CD4-positive, alpha-beta memory T cell (primary cell): ENCODE measurements around the gene FSTL4. TPM values are rescaled to one million over a fixed set of nuclear protein-coding genes. Genes with fewer than 3 reads are reported as not detected.

Experiments used
- CTCF ChIA-PET: fragments of 350-600 bp; sonication (Branson Sonifier 250); formaldehyde crosslinking; loops from one replicate; lab custom pipeline; 2021; ENCODE audit warnings: inconsistent platforms; ENCODE audit not compliant: partially characterized antibody; lab: Charles Lee
- POLR2A ChIA-PET: fragments of 350-600 bp; sonication (Branson Sonifier 250); formaldehyde crosslinking; loops from one replicate; lab custom pipeline; 2021; ENCODE audit not compliant: partially characterized antibody; lab: Charles Lee
- DNase-seq, 5 donors: peaks; one replicate each; pipeline versions ENCODE4 v3.0.0 to v3.0.0-alpha.2; 2020 to 2022; ENCODE audit warnings: mixed read lengths in 1 of 5
- H3K27ac ChIP-seq: one replicate; pipeline ENCODE4 v1.7.0; 2013; ENCODE audit warnings: low read depth, low read length
- H3K27me3 ChIP-seq: 2 replicates; pipeline ENCODE4 v1.7.0; 2013; ENCODE audit warnings: mild to moderate bottlenecking, low read length, moderate library complexity; ENCODE audit not compliant: insufficient read depth
- H3K36me3 ChIP-seq: 2 replicates; pipeline ENCODE4 v1.7.0; 2013; ENCODE audit warnings: mild to moderate bottlenecking, low read length, moderate library complexity; ENCODE audit not compliant: insufficient read depth
- H3K4me1 ChIP-seq: 2 replicates; pipeline ENCODE4 v1.7.0; 2013; ENCODE audit warnings: mild to moderate bottlenecking, low read length, moderate library complexity; ENCODE audit not compliant: insufficient read depth
- H3K4me3 ChIP-seq, 2 donors: one replicate each; pipeline ENCODE4 v1.7.0; 2013; ENCODE audit warnings: low read length in 2 of 2, mild to moderate bottlenecking in 1 of 2
- H3K9me3 ChIP-seq, 2 donors: one replicate each; pipeline ENCODE4 v1.7.0; 2013; ENCODE audit warnings: low read length in 2 of 2, control low read depth in 1 of 2; ENCODE audit not compliant: control insufficient read depth in 1 of 2
- H3K27ac Mint-ChIP-seq, 7 donors: one replicate each; pipeline ENCODE4 v1.8.0; 2020 to 2021; ENCODE audit warnings: mixed read lengths in 7 of 7, mild to moderate bottlenecking in 6 of 7, inconsistent platforms in 3 of 7, moderate library complexity in 3 of 7
- H3K27me3 Mint-ChIP-seq, 2 donors: one replicate each; pipeline ENCODE4 v1.8.0; 2020 to 2021; ENCODE audit warnings: mixed read lengths in 2 of 2
- H3K36me3 Mint-ChIP-seq, 2 donors: one replicate each; pipeline ENCODE4 v1.8.0; 2020 to 2021; ENCODE audit warnings: mixed read lengths in 2 of 2, inconsistent platforms in 1 of 2, mild to moderate bottlenecking in 1 of 2
- H3K4me1 Mint-ChIP-seq, 4 donors: one replicate each; pipeline ENCODE4 v1.8.0; 2020 to 2021; ENCODE audit warnings: mixed read lengths in 4 of 4, mild to moderate bottlenecking in 1 of 4
- H3K4me3 Mint-ChIP-seq, 8 donors: one replicate each; pipeline ENCODE4 v1.8.0; 2020 to 2021; ENCODE audit warnings: mixed read lengths in 8 of 8, mild to moderate bottlenecking in 7 of 8, moderate library complexity in 6 of 8, inconsistent platforms in 3 of 8
- H3K9me3 Mint-ChIP-seq, 8 donors: one replicate each; pipeline ENCODE4 v1.8.0; 2020 to 2021; ENCODE audit warnings: mixed read lengths in 8 of 8, mild to moderate bottlenecking in 5 of 8, inconsistent platforms in 3 of 8, moderate library complexity in 1 of 8
- intact Hi-C: fragments of 100-400 bp; cut with micrococcal nuclease; formaldehyde crosslinking; loops from one replicate; pipeline ENCODE4 v1.15.1; 2023
- polyA plus RNA-seq, 2 donors: library from polyadenylated mRNA; unstranded; fragments of 300-500 nt; fragmentation: Illumina TruSeq; gene quantifications; one replicate each; pipeline ENCODE4 v1.2.3, GENCODE V29; 2021
- total RNA-seq, 2 experiments: library from RNA; stranded (reverse); gene quantifications; one replicate each; pipeline ENCODE4 v1.2.3, GENCODE V29; 2021

The FSTL4 gene
- total and polyA plus RNA-seq, 4 experiments from 2014 or later, result not detected

DNA sequence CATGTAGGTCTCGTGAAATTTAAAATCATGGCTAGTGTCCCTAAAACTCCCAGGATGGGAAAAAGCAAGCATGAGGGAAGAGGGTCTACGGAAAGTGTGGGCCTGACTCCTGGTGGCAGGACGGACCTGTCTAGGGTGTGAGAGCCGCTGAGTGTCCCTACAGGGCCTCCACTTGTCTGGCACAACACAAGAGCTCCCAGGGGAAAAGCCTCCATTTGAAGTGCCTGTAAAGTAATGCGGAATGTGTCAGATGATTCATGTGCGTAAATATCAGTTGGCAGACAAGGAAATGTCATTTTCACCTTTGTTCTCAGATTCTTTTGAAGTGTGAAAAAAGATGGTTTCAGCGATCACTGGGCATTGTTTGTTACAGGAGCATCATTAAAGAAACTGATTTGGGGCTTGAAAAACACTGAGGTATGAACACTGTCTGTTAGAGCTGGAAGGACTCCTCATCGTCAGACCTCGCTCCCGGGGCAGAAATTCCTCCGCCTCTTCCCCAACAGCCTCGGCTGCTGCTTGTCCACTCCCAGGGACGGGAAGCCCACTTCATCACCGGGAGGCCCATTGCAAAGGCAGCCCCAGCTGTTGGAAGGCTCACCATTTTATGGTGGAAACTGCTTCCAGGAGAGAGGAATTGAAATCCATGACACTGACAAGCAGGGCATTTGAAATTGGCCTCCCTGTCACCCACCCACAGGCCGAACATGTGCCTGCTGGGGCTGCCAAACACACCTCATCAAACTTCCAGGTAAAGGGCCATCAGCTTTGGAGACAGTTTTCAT is 240.8 kb downstream of the FSTL4 start:
- Histone ChIP-seq H3K27me3 (no peaks in the 10 kb centered on the region), H3K36me3 (no peaks in the 10 kb centered on the region), H3K9me3 (no peaks in the 10 kb centered on the region), H3K27ac (no peak overlapping the region), H3K4me1 (no peaks in the 10 kb centered on the region), H3K4me3 (no peak overlapping the region)
- H3K36me3 Mint-ChIP-seq, result no peaks in the 10 kb centered on the region
- intact Hi-C loops, result no loop called here
- ChIA-PET CTCF (no interaction called here), POLR2A (no interaction called here)
- H3K9me3 Mint-ChIP-seq, result peaks cover 0 to 21% (median 10%) of the 10 kb centered on the region in 8 donors
- H3K4me1 Mint-ChIP-seq, result no peaks in the 10 kb centered on the region
- no peak overlapping the region for H3K4me3 Mint-ChIP-seq
- no peak overlapping the region for H3K27ac Mint-ChIP-seq
- DNase-seq, result no peak
- H3K27me3 Mint-ChIP-seq, result peaks cover 15 to 24% of the 10 kb centered on the region in 2 donors

DNA sequence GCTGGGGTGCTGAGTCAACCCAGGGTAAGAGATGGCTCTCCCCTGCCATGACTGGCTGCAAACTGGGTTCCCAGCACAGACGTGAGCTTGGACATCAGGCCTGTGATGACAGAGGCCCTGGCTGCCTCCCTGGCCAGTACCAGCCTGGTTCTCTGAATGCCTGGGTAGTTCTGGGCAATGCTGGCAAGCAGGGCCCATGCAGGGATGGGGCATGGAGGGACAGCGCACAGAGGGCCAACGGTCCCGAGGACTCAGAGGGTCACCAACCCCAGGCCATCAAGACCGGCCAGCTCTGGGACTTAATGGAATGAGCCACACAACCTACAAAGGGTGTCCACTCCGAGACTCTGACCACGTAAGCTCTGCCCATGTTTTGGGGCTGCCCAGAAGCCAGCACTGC is 241.4 kb downstream of the FSTL4 start:
- H3K27me3 Mint-ChIP-seq, result peaks cover 12 to 23% of the 10 kb centered on the region in 2 donors
- Histone ChIP-seq H3K27ac (no peak overlapping the region), H3K4me3 (no peak overlapping the region), H3K27me3 (no peaks in the 10 kb centered on the region), H3K9me3 (no peaks in the 10 kb centered on the region), H3K36me3 (no peaks in the 10 kb centered on the region), H3K4me1 (no peaks in the 10 kb centered on the region)
- CTCF ChIA-PET, result no interaction called here
- intact Hi-C loops, result no loop called here
- H3K4me3 Mint-ChIP-seq, result no peak overlapping the region
- POLR2A ChIA-PET, result no interaction called here
- DNase-seq, result no peak
- H3K27ac Mint-ChIP-seq, result no peak overlapping the region
- H3K9me3 Mint-ChIP-seq, result peaks cover 0 to 15% (median 7%) of the 10 kb centered on the region in 8 donors
- H3K4me1 Mint-ChIP-seq, result no peaks in the 10 kb centered on the region
- no peaks in the 10 kb centered on the region for H3K36me3 Mint-ChIP-seq

DNA sequence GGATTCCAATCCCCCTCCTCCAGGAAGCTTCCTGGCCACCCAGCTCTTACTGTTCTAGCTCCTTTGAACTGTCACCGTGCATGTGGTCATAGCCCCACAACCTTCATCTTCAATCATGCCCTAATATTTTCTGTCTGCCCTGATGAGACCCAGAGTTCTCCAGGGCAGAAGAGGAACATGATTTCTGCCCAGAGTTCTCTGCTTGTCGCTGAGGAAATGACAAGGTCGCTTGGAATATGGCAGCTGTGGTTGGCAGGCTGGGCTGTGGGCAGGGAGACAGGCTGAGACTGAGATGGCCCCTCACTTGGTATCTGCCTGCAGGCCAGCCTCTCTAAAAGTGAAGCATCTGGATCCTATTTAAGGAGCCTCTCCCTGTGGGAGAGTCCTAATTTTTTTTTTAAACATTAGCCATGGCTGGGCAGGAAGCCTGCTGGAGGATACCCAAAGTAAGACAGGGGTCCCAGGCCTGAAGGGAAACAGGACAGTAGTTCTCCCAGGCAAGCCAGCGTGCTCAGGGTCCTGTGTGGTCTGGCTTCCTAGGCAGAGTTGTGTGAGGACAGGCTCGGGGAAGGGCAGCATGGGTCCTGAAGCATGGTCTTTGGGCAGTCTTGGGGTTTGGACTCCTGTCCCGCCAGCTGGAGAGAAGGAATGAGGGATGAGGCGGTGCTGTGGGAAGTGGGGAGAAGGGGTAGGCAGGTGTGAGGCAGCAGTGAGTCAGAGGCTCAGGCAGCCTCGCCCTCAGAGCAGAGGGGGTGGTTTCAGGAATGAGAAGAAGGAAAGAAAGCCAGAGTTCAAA is 242.1 kb downstream of the FSTL4 start:
- DNase-seq, result no peak
- no peaks in the 10 kb centered on the region for H3K4me1 Mint-ChIP-seq
- H3K4me3 Mint-ChIP-seq, result no peak overlapping the region
- H3K27me3 ChIP-seq, result no peaks in the 10 kb centered on the region
- H3K27ac Mint-ChIP-seq, result no peak overlapping the region
- H3K36me3 ChIP-seq, result no peaks in the 10 kb centered on the region
- H3K9me3 ChIP-seq, result no peaks in the 10 kb centered on the region
- no peak overlapping the region for H3K27ac ChIP-seq
- no peaks in the 10 kb centered on the region for H3K36me3 Mint-ChIP-seq
- H3K9me3 Mint-ChIP-seq, result peaks cover 0 to 8% (median 4%) of the 10 kb centered on the region in 8 donors
- ChIA-PET POLR2A (interaction anchor here (0.7 kb wide), 1 partner anchor 16 kb away, joined by 3 read pairs; no protein-coding TSS in a partner anchor), CTCF (no interaction called here)
- no peaks in the 10 kb centered on the region for H3K4me1 ChIP-seq
- peaks cover 10 to 23% of the 10 kb centered on the region in 2 donors for H3K27me3 Mint-ChIP-seq
- no peak overlapping the region for H3K4me3 ChIP-seq
- intact Hi-C loops, result no loop called here

DNA sequence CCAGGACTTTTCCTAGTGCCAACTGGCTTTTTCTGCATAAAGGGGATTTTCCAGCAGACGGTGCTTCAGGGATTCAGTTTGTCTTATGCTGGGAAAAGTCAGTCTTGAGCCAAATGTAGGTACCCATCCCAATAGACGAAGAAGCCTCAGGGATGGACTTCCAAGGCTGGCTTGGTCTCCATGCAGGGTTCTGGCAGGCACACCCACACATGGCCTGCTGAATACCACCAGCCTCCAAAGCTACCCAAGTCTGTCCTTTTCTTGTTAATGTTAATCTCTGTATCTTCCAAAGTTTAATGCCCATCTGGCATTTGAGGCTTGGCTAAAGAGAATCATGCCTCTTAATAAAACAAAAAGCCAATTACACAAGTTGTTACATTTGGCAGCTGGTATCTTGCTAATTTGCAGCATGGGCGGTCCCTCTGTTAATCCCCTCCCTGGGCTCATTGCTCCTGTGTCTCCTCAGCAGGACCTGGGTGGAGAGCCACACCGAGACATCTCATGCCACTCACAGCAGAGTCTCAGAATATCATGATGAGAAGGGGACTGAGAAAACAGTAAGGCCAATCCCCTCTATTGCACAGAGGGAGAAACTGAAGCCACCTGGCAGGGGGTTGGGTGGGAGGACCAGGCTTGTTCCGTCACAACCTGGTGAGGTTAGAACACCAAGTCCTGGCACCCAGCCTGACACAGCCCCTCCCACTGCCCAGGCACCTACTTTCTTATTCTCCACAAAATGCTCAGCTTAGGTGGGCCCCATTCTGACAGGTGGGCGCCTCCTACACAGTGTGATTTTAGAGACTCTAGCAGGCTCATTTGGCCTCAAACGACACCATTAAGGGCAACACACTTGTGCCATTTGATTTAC is 243.2 kb downstream of the FSTL4 start:
- H3K4me1 ChIP-seq, result no peaks in the 10 kb centered on the region
- peaks cover 0 to 4% (median 0%) of the 10 kb centered on the region in 8 donors for H3K9me3 Mint-ChIP-seq

DNA sequence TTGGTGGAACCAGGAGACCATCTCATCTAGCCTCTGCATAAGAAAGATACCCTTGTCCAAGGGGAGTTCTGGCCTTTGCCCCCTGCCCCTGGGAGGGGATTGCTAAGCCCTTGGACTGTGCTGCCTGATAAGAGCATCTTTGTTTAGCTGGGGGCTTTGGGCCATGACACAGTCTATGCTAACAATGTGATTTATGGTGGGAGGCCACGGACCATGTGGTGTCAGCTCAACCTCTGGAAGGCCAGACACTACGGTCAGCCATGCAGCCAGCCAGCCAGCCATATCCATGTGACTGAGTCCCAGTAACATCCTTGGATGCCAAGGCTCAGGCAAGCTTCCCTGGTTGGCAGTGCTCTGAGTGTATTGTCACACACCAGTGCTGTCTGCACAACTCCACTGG is 244.4 kb downstream of the FSTL4 start:
- H3K27me3 Mint-ChIP-seq, result peaks cover 9 to 20% of the 10 kb centered on the region in 2 donors
- intact Hi-C loops, result no loop called here
- Histone ChIP-seq H3K36me3 (no peaks in the 10 kb centered on the region), H3K27ac (no peak overlapping the region), H3K4me3 (no peak overlapping the region), H3K27me3 (no peaks in the 10 kb centered on the region), H3K4me1 (no peaks in the 10 kb centered on the region), H3K9me3 (no peaks in the 10 kb centered on the region)
- H3K4me3 Mint-ChIP-seq, result no peak overlapping the region
- H3K4me1 Mint-ChIP-seq, result no peaks in the 10 kb centered on the region
- H3K36me3 Mint-ChIP-seq, result no peaks in the 10 kb centered on the region
- no peak overlapping the region for H3K27ac Mint-ChIP-seq
- H3K9me3 Mint-ChIP-seq, result no peaks in the 10 kb centered on the region
- POLR2A ChIA-PET, result no interaction called here
- CTCF ChIA-PET, result interaction anchor here (1.3 kb wide), 1 partner anchor 10 kb away, joined by 3 read pairs; no protein-coding TSS in a partner anchor
- DNase-seq, result no peak

More for the DNA sequence above, 243.2 kb downstream of the FSTL4 start:
- Mint-ChIP-seq H3K27ac (no peak overlapping the region), H3K4me3 (no peak overlapping the region), H3K36me3 (no peaks in the 10 kb centered on the region), H3K27me3 (peaks cover 10 to 18% of the 10 kb centered on the region in 2 donors), H3K4me1 (no peaks in the 10 kb centered on the region)
- Histone ChIP-seq H3K27me3 (no peaks in the 10 kb centered on the region), H3K9me3 (no peaks in the 10 kb centered on the region), H3K27ac (no peak overlapping the region), H3K4me3 (no peak overlapping the region), H3K36me3 (no peaks in the 10 kb centered on the region)
- DNase-seq, result no peak
- ChIA-PET CTCF (no interaction called here), POLR2A (no interaction called here)
- intact Hi-C loops, result no loop called here

DNA sequence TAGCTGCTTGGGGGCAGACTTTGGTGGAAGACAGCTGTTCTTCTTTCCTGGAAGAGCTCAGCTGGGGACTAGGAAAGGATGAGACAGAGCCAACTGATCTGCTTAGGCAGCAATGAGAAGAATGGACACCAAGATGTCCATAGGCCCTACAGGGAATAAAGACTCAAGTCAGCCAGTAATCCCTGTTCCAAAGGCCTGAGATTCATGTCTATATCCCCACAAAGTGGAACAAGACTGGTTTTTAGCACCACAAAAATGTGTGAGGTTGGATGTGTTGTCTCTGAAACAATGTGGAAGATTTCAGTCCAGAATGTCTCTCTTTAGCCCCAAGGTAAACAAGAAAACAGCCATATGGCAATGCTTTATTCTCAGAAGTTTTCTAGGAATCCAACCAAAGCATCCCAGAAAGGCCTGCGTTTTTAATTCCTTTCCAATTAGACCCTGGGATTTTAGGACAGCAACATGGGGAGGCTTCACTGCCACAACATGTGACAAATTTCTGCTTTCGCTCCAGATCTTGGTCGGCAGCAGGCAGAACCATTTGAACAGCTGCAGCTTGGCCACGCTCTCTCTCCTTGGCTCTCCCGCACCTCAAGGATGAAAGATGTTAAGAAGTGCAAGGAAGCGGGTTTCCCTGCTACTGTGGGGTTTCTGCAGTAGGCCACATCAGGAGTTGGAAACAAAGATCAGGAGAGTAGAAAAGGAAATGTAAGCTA is 245.1 kb downstream of the FSTL4 start:
- no peaks in the 10 kb centered on the region for H3K36me3 ChIP-seq
- H3K27ac ChIP-seq, result no peak overlapping the region
- no peaks in the 10 kb centered on the region for H3K27me3 ChIP-seq
- H3K4me3 Mint-ChIP-seq, result no peak overlapping the region
- H3K27ac Mint-ChIP-seq, result no peak overlapping the region
- intact Hi-C loops, result no loop called here
- H3K4me1 Mint-ChIP-seq, result no peaks in the 10 kb centered on the region
- H3K9me3 Mint-ChIP-seq, result no peaks in the 10 kb centered on the region
- no peaks in the 10 kb centered on the region for H3K9me3 ChIP-seq
- POLR2A ChIA-PET, result no interaction called here
- H3K27me3 Mint-ChIP-seq, result peaks cover 4 to 18% of the 10 kb centered on the region in 2 donors
- no peak overlapping the region for H3K4me3 ChIP-seq
- H3K4me1 ChIP-seq, result no peaks in the 10 kb centered on the region
- no peaks in the 10 kb centered on the region for H3K36me3 Mint-ChIP-seq
- CTCF ChIA-PET, result interaction anchor here (1.3 kb wide), 1 partner anchor 11 kb away, joined by 3 read pairs; no protein-coding TSS in a partner anchor
- no peak for DNase-seq
